Kidney epithelial cell (primary cell): Measurements from ENCODE around the gene LAMB4. TPM values are rescaled to one million over a fixed set of nuclear protein-coding genes. Genes with fewer than 3 reads are reported as not detected.

Source experiments
- DNase-seq: peaks from one replicate; pipeline ENCODE4 v3.0.0-alpha.2; 2010; ENCODE audit warnings: low read depth
- H3K27me3 ChIP-seq: 2 replicates; pipeline ENCODE4 v1.6.0; 2011; ENCODE audit warnings: low read length; ENCODE audit not compliant: control insufficient read depth, insufficient read depth
- H3K36me3 ChIP-seq: 2 replicates; pipeline ENCODE4 v1.5.1; 2011; ENCODE audit warnings: low read length; ENCODE audit not compliant: control insufficient read depth, insufficient read depth
- H3K4me3 ChIP-seq: 2 replicates; pipeline ENCODE4 v1.5.1; 2011; ENCODE audit warnings: low read depth, mild to moderate bottlenecking, control low read depth, low read length
- CTCF ChIP-seq: IDR thresholded peaks from 2 replicates; pipeline ENCODE4 v1.5.1; 2011; ENCODE audit warnings: mild to moderate bottlenecking, moderate library complexity, low read length, control low read depth, inconsistent platforms; ENCODE audit not compliant: insufficient read depth, poor library complexity, severe bottlenecking
- total RNA-seq: library from RNA; depleted of rRNA; stranded (reverse); fragments of >200 nt; gene quantifications from 2 replicates; pipeline ENCODE4 v1.2.3, GENCODE V29; 2015

LAMB4 gene
- total RNA-seq, 1 donor from 2014 or later = not detected

GRCh38 chr7:108145401-108145800 lies 15.2 kb upstream of the LAMB4 start:
- Histone ChIP-seq H3K27me3 (no peaks in the 10 kb centered on the region), H3K4me3 (no peak overlapping the region), H3K36me3 (no peaks in the 10 kb centered on the region)
- no peak for DNase-seq
- no peak for TF ChIP-seq CTCF

GRCh38 chr7:108144931-108145330 lies 14.8 kb upstream of the LAMB4 start:
- TF ChIP-seq CTCF = no peak
- H3K36me3 ChIP-seq = no peaks in the 10 kb centered on the region
- DNase-seq = no peak
- no peaks in the 10 kb centered on the region for H3K27me3 ChIP-seq
- no peak overlapping the region for H3K4me3 ChIP-seq

- H3K27me3 ChIP-seq = no peaks in the 10 kb centered on the region
- no peak for TF ChIP-seq CTCF
- H3K4me3 ChIP-seq = no peak overlapping the region
- DNase-seq = no peak
- H3K36me3 ChIP-seq = no peaks in the 10 kb centered on the region
Observed at GRCh38 chr7:108143658-108144420, 13.7 kb upstream of the LAMB4 start.

- DNase-seq = no peak
- Histone ChIP-seq H3K27me3 (no peaks in the 10 kb centered on the region), H3K36me3 (no peaks in the 10 kb centered on the region)
Observed at GRCh38 chr7:108142675-108143259, 12.6 kb upstream of the LAMB4 start.

GRCh38 chr7:108142180-108142579 lies 12.0 kb upstream of the LAMB4 start:
- no peak for TF ChIP-seq CTCF
- no peak for DNase-seq
- Histone ChIP-seq H3K4me3 (no peak overlapping the region), H3K36me3 (no peaks in the 10 kb centered on the region), H3K27me3 (no peaks in the 10 kb centered on the region)

More at GRCh38 chr7:108142675-108143259, 12.6 kb upstream of the LAMB4 start:
- H3K4me3 ChIP-seq = no peak overlapping the region
- TF ChIP-seq CTCF = no peak

- H3K4me3 ChIP-seq = no peak overlapping the region
- H3K36me3 ChIP-seq = no peaks in the 10 kb centered on the region
- H3K27me3 ChIP-seq = no peaks in the 10 kb centered on the region
- no peak for DNase-seq
- no peak for TF ChIP-seq CTCF
Observed at GRCh38 chr7:108140671-108141070, 10.5 kb upstream of the LAMB4 start.
